Peyer's patch (tissue), 4 donors: ENCODE measurements around the gene SNRPD2.

Experiments used
- POLR2A ChIP-seq, 2 donors: fragments of 450-650 bp; IDR thresholded peaks; one replicate each; pipeline ENCODE4 v1.5.1; 2017; ENCODE audit warnings: antibody characterized with exemption in 2 of 2, mild to moderate bottlenecking in 2 of 2, moderate library complexity in 2 of 2
- TF ChIP-seq, protein P1 (sequence below), 6 experiments: fragments of 450-650 bp in 4 of 6; fragments of 200-600 bp in 2 of 6; sonication (generic) in 1 of 6; IDR thresholded peaks; one replicate each; pipeline ENCODE4 v1.5.1; 2017 to 2019; ENCODE audit warnings: antibody characterized with exemption in 6 of 6, mild to moderate bottlenecking in 3 of 6, moderate library complexity in 1 of 6

DNA sequence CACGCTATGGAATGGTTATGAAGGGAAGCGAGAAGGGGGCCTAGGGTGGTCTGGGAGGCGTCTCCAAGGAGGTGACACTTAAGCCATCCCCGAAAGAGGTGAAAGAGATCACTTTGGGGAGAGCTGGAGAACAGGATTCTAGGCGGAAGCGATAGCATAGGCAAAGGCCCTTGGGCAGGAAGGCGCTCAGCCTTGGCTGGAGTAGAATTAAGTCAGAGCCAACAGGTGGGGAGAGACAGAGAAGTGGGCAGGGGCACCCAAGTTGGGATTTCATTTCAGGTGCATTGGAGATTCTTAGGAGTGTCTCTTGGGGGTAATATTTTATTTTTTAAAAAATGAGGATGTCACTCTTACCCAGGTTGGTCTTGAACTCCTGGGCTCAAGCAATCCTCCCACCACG is 9.6 kb downstream of the SNRPD2 start:
- TF ChIP-seq, protein P1, sequence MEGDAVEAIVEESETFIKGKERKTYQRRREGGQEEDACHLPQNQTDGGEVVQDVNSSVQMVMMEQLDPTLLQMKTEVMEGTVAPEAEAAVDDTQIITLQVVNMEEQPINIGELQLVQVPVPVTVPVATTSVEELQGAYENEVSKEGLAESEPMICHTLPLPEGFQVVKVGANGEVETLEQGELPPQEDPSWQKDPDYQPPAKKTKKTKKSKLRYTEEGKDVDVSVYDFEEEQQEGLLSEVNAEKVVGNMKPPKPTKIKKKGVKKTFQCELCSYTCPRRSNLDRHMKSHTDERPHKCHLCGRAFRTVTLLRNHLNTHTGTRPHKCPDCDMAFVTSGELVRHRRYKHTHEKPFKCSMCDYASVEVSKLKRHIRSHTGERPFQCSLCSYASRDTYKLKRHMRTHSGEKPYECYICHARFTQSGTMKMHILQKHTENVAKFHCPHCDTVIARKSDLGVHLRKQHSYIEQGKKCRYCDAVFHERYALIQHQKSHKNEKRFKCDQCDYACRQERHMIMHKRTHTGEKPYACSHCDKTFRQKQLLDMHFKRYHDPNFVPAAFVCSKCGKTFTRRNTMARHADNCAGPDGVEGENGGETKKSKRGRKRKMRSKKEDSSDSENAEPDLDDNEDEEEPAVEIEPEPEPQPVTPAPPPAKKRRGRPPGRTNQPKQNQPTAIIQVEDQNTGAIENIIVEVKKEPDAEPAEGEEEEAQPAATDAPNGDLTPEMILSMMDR (IDR thresholded peaks at IDR 0.05): no peak
- TF ChIP-seq POLR2A (IDR thresholded peaks at IDR 0.05): no peak
